SKM-1 (cell line): Measurements from ENCODE around the gene RESF1.

Experiments used
- DNase-seq: peaks from one replicate; lab custom pipeline; 2025; ENCODE audit not compliant: unreplicated experiment; lab: John Stamatoyannopoulos, UW

Gene RESF1

DNA sequence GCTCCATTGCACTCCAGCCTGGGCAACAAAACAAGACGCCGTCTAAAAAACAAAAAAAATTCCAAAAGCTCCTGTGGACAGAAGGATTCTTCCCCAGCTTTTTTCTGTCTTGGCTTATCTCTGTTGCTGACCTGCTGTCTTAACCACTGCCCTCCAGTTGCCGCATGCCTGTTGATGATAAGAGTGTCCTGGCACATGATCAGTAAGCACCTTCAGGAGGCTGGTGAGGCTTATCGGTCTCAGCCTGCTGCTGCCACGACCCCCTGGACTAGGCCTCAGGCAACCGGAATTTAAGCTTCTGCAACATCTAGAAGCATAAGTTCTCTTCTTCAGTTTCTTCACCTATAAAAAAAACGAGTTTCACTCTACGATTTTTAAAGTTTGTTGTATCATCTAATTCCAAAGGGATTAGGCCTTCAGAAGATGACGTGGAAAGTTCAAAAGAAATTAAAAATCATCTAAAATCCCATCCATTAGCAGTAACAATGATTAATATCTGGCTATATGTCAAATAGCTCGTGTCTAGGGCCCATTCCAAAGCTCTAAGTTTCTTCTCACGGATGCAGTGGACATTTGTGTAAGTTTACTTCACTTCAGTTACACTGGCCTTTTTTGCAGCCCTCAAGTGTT is 46.4 kb downstream of the RESF1 start:
- DNase-seq, result no peak
